GM19035 (cell line): ENCODE results near the gene TBPL1.
"Not testable (repeated sequence)": the region's sequence is repeated elsewhere in the genome, so short reads cannot be mapped to it uniquely, and the experiment has no call there.

ENCODE experiments used
- ATAC-seq: cut with Tn5 transposase; IDR thresholded peaks from one replicate; pipeline ENCODE4 v1.9.1; 2021; ENCODE audit not compliant: unreplicated experiment

TBPL1 gene

DNA sequence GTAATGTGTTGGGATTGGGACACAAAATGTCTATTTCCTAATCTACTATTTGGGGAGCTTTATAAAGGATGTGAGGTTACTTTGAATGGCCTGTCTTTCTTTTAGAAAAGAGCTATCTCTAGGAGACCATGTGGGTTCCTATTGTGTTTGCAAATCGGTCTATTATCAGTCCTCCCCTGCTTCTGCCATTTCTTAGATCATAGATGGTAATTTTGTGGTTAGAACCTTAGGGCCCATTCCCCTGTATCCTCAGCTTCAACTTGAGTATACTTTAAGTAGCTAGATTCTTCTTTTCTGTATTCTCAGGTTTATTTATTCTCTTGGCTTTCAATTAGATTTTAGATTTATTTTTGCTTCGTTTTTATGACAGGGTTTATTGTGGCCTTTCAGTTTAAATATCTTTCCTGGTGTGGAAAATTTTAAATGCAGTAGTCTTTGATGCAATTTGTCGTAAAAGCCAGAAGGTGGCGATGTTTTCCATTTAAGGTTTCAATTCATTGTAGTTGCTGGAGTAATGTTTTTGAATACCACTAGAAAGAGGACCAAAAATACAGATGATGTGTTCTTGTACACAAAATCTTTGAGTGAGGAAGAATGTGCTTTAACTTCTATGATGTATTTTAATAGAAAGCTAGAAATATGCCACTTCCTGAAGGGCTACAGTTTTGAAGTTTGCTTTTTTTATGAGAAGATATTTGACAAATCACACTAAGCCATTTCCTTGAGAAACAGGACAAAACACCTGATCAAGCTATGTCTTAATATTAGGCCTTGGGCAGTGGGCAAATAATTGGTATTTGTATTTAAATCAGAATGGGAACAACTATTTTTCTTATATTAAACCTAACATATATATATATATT is 20.3 kb downstream of the TBPL1 start:
- ATAC-seq: peak; percentile 52

DNA sequence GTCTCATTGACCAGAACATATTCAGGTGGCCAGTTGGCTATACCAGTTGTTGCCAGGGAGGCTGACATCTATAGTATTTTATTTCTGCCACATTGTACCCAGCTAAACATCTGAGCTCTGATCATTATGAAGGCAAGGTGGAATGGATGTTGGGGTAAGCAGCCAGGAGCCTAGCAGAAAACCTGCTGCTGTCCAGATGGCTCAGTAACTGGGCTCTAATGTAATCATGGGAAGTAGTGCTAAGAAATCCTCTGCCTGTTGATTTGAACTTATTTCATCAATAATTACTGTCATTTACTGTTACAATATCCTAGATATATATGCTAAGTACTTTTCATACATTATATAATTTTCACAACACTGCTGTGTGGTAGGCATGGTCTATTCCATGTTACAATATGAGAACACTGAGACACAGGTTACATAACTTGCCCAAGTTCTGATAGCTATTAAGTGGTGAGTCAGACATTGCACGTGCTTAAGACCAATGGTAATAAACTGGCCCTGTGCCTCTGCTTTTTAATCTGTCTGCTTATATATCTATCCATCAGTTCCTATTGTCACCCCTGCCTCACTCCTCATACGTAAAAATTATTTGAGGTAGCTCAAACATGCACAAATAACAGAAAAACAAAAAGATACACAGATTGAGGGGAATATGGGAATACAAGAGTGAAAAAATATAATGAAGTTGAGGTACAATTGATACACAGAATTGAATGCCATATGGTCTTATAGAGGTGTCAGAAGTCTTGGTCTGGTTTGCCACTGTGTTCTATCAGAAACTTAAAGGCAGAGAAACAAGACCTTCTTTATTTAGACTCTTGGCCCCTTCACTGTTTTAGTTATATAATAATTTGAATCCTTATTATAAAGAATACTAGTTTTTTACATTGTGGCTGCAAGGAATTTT is 25.2 kb downstream of the TBPL1 start:
- ATAC-seq: no peak

DNA sequence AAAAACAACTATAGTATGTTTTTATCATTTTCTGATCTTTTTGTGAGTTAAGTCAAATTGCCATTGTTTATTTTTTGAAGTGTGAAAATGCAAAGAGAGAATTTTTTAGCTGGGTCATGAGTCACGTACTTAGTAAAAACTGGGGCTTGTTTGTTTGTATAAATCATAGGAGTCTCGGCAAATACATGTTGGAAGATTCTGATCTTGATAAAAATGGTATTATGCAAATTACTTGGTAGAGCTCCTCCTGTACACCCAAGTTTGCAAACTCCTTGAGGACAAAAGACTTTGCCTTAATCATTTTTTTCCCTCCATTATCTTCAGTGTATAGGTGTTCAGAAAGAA is 25.8 kb downstream of the TBPL1 start:
- no peak for ATAC-seq

DNA sequence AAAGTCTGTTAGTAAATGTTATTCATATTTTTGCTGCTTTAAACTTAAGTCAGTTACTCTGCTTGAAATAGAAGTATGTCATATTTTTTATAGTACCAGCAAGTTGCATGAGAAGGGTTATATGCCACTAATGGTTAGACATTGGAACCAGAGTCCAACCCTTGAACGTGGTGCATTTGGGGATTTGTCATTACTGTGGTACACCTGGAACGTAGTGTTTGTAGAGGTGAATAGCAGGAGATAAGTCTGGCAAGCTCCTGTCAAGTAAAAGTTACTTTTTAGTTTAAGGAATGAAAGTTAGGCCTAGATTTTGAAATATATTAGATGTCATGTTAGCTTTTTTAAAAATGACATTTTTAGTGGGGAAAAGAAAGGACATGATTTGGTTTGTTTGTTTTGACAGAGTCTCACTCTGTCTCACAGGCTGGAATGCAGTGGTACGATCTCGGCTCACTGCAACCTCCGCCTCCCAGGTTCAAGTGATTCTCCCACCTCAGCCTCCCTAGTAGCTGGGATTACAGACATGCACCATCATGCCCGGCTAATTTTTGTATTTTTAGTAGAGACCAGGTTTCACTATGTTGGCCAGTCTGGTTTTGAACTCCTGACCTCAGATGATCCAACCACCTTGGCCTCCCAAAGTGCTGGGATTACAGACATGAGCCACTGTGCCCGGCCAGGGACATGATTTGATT is 26.4 kb downstream of the TBPL1 start:
- ATAC-seq: not testable (repeated sequence)

DNA sequence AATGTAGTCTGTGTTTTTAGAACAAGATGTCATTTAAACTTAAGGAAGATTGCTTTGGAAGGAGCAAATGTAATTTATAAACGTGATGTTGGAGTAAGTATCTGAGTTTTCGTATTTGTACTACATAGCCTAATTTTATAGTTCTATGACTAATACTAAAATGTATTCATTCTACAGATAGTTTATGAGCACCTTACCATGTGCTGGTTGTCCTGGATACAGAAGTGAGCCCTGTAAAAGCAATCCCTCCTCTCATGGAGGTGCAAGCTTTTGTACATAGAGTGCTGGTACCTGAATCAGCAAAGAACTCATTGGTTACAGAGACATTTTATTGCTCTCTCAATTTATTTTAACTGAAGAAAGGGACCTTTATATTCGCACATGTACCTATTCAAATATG is 27.1 kb downstream of the TBPL1 start:
- no peak for ATAC-seq

DNA sequence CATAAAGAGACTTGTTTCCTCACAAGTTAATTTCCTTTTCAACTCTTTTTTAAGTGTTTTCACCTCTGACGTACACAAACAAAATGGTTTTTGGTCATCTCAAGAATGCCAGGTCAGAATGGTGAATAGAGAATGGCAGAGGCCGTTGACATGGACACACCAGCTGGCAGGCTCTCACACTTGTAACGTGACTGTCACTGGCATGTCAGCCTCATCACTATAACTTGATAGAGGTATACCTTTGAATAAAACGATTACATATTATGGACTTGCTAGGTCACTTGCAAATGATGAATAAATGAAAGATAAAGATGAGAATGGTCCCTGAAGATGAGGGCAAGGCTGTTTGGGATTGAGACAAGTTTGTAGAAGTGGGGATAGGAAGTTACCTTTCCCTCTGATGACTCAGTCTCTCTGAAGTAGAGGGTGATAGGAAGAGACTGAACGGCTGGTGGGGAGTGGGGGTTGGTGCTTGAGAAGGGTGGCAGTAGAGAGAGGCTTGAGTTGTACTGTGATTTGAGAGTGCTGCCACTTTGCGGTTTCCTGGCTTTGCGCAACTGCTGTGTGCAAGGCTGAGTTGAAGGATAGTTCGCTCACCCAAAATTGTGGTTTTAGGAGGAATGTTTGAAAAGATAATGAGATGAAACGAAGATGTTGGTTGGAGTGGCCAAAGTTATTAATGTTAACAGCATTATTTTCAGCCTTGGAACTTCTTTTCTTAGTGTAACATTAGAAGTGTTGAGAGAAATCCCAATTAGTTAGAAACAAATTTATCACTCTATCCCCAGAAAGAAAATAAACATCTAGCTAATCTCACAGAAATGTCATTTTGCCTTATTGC is 30.3 kb downstream of the TBPL1 start:
- ATAC-seq: no peak

DNA sequence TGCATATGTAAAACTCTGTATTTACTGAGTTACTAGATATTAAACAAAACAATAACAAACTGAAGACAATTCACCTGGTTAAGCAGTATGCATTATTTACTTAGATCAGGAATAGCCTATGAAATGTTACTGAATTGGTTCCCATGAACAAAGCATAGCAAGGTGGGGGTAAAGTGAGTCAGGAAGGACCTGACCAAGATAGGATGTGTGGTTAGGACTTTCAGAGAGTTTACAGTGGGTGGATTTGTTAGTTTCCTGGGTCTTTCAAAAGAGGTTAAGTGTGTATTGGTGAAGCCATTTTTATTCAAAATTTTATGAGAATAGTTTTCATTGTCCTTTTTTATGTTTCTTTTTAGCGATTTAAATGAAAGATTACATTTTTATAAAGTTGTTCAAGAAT is 32.9 kb downstream of the TBPL1 start:
- ATAC-seq: no peak

DNA sequence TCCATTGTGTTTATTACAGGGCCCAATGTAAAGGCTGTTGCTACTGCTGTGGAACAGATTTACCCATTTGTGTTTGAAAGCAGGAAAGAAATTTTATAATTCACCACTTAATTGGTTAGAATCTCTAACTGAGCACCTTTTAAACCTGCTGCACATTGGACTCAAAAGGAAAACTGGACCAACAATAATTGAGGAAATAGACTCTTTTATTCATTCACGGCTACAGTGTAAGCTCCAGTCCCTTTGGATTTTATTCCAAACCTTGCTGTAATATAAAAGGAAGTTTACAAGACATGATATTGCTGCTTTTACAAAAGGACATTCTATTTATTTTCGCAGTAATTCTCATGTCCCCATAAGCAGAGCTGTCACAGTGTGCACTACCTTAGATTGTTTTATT is 33.9 kb downstream of the TBPL1 start:
- no peak for ATAC-seq

DNA sequence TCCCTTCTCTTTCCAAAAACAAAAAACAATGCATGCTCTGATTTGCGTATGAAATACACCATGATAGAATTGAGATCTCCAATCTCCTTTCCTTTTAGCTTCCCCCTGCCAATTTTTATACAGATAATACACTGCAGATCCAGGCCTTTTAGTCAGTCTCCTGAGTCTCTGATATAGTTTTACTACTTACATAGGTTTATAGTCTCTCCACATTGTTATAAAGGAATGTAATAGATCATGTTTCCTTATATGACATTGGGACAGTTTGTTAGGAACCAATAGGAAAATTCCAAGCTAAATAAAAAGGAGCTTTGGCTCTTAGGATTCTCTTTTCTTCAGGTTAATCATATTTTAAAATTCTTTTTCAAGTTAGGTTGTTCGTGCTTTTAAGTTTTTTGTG is 36.5 kb downstream of the TBPL1 start:
- ATAC-seq: no peak

DNA sequence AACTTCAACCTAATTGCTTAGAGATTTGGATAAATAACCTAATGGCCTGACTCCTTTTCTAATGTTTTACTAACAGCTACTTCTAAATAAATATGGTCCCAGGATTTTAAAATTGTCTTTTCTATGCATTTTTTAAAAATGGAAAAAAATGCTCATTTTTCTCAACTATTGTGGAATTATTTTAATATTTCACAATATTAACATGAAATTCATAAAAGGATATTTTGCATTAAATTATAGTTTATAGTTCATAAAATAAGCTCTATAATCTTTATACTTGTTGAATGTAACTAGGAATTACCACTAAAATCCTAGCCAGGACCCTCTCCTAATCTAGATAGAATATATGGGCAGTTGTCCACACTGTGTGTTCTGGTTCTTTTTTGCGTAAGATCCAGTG is 37.3 kb downstream of the TBPL1 start:
- no peak for ATAC-seq

DNA sequence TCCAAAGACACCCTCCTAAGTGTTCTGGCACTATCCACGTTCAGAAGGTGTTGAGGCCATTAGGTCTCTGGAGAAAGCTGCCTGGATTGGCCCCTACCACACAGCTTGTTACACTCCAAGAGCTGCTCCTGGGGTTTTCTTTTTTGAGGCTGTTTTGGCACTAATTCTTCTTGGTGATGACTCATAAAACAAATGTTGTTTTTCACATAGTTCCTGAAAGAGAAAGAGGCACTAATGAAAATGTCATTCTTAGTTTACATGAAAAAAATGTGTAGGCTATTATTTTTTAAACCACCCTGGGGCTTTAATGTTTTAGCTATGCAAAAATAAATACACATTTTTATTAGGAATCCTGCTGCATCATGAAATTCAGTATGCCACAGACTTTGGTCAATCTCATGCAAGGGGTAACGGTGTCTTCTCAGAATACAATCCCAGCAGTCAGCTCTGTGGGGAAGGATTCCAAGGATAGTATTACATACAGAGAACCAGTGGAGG is 38.1 kb downstream of the TBPL1 start:
- no peak for ATAC-seq

DNA sequence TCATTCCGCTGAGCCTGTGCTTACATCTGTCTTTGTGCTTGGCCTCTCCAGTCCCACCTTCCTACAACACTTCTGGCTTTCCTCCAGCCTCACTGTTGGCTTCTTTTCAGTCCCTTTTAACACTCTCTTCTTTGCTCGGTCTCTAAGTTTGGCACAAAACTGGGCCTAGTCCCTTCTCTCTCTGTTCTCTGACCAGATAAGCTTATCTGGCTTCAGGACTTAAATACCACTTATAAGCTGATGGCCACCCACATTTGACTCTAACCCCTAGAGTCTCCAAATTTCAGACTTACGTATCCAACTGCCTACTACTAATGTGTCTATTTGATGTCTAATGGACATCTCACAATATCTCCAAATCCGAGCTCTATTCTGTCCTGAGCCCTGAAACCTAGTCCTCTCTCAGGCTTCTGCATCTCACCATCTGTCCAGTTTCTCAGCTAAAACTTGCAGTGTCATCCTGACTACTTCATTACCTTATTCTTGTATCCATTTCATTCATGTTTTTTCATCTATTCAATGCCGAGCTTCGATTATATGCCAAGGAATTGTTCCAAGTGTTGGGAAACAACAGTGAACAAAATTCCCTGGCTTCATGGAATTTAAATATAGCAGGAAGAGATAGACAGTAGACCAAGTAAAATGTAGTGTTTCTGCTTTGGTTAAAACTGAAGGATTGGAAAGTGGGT is 40.1 kb downstream of the TBPL1 start:
- ATAC-seq: no peak

DNA sequence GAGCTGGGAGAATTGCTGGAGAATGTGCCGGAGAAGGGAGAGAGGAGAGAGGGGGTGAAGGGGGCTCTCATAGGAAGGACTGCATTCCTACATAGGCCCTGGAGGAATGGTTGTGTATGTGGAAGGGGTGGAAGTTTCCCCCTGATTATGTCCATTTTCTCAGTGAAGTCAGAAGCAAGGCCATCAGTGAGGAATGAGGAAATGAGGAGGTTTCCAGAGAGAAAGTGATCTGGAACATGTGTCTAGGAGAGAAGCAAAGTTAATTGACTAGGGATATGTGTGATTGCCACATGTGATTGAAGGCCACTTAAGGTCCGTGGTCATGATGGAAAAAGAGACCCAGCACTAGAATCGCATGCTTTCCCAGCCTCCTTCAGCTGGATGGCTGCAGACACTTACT is 42.3 kb downstream of the TBPL1 start:
- no peak for ATAC-seq

DNA sequence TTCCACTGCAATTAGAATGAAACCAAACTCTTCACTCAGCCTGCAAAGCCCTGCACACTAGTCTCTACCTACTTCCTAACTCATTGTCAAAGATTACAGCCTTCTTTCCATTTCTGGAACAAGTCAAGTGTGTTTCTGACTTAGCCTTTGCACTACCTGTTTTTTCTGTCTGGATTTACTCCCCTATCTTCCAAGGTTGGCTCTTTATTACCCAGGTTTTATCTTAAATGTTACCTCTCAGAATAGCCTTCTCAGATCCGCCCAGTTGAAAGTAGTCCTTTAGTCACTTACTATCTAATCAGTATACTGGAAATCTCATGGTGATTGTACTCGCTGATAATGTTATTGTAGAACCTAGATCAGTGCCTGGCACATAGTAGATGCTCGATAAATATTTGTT is 42.7 kb downstream of the TBPL1 start:
- no peak for ATAC-seq

DNA sequence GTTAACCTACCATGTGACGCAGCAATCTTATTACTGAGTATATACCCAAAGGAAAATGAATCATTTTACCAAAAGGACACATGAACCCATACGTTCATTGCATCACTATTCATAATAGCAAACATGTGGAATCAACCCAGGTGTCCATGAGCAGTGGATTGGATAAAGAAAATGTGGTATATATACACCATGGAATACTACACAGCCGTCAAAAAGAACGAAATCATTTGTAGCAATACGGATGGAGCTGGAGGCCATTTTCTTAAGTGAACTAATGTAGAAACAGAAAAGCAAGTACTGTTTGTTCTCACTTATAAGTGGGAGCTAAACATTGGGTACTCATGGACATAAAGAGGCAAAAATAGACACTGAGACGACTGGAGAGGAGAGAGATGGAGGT is 44.2 kb downstream of the TBPL1 start:
- no peak for ATAC-seq

DNA sequence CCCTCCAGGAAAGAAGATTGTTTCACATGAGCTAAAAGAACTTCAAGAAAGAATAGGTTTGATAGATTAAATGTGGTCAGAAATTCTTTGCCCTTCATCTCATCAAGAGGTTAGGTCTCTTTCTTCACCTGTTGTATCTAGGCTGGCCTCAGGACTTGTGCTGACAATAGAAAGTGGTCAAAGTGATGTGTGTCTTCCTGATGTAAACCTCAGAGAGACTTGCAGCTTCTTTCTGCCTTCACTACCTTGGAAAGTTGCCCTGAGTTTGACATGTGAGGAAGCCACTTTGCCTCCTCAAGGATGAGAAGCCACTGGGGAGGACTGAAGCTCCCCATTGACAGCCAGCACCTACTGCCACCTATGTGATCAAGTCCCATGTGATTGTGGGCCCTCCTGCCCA is 46.3 kb downstream of the TBPL1 start:
- ATAC-seq: no peak

DNA sequence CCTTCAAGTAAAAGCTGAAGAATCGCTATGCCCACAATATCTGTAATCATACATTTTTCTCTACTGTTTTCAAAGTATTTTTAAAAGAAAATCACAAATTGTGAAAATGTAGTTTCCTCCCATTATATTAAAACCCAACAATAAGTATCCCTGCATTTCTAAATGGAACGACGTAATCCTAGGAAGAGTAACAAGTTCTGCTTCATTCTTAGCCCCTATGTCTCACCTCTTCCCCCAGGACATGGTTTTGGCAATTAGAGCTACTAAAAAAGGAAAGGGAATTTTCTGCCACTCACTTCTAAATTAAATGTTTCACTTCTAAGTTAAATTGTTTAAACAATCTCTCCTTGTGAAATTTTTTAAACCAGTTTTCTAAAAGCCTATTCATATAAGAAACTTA is 47.4 kb downstream of the TBPL1 start:
- ATAC-seq: no peak

DNA sequence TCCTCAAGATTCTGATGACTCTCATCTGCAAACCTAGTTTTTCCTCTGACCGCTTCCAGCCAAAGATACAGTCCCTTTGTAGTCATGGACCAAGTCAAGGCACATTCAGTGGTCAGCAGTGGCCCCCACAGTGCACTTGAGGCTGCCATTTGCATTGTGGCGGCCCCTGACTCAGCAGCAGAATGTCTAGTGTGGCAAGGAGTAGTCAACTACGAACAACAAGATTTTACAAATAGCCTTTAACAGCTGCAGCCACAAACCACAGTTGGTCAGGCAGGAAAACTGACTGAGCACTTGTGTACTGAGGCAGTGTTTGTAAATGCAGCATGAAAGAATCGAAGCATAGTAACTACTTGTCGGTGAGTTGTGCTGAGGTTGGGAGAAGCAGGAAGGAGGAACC is 49.8 kb downstream of the TBPL1 start:
- no peak for ATAC-seq

DNA sequence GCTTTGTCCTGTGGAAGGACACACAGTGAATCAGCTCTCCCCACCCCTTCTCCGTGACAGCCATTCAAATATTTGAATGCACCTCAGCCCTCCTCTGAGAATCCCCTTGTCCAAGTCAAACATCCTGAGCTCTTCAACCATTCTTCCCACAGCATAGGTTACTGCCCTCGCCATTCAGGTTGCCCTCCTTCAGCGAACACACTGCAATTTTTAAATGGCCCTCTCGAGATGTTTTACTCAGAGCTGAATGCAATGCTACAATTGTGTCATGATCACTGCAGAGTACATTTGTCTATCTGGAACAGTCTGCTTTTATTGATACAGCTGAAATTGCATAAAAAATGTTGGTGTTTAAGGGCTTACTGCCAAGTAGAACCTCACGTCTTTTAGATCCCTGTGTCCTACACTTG is 50.5 kb downstream of the TBPL1 start:
- ATAC-seq: no peak

DNA sequence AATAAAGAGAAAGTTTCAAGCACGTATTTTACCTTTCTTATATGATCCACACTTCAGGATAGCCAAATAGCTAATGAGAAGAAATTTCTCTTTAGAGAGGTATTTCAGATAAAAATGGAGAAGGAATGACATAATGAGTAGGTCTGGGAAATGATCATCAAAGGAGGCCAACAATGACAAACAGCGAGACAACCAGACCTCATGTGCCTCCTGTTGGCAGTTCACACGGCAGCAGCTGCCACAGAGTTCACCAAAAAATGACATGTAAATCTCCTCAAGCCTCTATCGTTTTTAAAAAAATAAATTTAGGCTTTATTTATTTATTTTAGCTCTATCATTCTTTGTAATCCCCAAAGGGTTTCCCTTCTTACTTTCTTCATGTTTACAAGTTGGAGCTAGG is 51.7 kb downstream of the TBPL1 start:
- ATAC-seq: no peak
